GM10847 (cell line): ENCODE results near the gene RSL24D1.

Source experiments
- POLR2A ChIP-seq: IDR thresholded peaks from 2 replicates; pipeline ENCODE4 v1.6.1; 2011; ENCODE audit not compliant: insufficient read length; ENCODE audit errors: extremely low read depth

Gene RSL24D1

DNA sequence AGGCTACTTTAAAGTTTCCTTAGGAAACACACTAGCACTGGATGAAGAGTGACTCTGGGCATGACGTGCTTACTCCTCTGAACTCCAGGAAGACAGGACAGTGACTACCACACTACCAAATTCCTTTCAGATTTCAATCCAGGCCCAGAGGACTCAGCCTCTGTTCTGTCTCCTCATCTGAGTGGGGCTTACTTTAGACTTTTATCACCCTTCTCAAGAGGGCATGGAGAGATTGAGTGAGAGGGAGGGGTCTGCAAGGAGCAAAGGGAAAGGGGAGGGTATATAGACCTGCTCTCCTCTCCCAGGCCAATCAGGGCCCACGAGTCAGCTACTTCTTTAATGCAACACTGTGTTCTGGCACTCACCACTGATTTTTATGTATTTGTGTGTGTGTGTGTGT, 29.4 kb upstream of the RSL24D1 start:
- TF ChIP-seq POLR2A = no peak

DNA sequence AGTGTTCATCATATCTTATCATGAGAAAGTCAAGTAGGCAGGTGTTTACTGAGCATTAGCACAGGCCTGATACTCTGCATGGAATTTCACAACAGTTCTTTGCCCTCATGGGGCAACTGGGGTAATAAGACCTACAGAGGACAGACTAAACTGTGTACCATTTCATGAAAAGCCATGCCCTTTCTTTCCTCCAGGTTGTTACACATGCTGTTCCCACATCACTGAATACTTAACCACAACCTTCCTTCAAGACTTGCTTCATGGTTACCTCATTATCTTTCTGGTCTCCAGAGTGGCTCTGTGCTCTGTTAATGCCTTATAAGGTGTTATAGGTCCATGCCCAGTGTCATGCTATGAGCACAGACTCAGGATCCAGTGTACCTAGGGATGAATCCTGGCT, 28.2 kb upstream of the RSL24D1 start:
- TF ChIP-seq POLR2A = no peak

GRCh38 chr15:55222588-55222987, 25.8 kb upstream of the RSL24D1 start:
- TF ChIP-seq POLR2A = no peak

DNA sequence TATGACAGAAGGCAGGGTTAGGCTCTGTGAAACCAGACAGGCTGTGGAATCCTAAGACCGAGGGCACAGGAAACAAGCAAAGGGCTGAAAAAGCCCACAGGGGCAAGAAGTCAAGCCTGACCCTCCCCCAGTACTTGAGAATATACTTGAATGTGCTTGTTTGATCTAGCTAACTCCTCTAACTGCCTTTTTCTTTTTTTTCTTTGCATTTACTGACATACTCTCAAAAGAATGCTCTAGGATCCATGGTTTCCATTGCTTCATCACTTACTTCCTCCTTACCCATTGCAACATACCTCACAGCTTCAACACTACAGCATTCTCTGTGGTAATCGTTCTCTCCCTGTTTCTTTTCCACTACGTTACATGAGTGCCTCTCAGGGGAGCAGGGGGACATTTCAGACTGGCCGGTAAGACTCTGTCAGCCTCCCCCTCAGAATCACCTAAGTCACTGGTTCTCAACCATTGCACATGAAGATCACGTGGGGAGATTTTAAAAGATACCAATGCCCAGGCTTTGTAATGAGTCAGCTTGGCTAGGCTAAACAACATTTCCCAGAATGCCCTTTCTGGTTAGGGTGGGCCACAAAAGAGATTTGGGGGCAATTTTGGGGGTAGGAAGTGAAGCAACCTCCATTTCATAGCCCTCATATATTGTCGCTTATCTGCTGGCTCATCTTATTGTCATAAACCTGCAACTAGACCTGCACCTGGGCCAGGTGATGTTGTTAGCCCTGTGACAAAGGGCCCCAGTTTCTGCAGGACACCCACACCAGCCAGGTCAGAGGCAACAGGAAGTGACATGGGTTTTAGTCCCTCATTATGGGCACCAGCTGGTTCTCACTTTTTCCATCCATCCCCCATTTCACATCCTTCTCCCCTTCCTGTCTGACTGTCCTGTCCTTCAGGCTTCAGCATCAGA, 24.6 kb upstream of the RSL24D1 start:
- no peak for TF ChIP-seq POLR2A

- no peak for TF ChIP-seq POLR2A
Observed at GRCh38 chr15:55220606-55221005, 23.9 kb upstream of the RSL24D1 start.

DNA sequence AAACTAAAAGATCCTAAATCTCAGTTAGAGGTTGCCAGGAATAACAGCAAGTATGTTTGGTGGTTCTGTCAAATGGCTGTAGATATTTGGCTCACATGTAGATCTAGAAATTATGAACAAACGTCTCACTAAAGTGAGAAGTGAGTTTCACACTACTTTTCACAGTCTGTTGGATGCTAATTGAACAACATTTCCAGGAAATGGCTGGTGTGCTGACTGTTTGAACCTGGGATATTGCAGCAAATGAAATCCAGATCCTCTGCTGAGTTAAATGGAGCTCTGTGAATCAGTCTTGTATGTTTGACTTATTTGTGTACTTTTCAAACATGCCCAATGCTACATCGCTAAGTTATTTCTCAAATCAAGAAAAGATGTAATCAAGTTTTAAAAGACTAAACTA, 21.3 kb upstream of the RSL24D1 start:
- no peak for TF ChIP-seq POLR2A

DNA sequence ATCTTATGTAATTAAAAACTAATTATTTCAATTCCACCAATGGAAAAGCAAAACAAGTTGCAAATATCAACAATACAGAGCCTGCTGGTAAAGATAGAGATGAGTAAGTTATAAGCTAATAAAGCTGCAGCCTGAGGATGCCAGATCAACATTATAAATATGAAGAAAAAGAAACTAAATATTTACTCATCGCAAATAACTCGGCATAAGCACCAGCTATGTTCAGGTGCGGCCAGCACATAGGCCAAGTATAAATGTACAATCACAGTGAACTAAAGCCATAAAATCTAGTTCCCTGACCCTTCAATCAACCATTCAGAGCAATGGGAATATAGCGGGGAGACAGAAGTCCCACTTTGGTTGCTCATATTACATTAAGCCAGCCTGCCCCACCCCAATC, 7.7 kb upstream of the RSL24D1 start:
- TF ChIP-seq POLR2A = no peak

- TF ChIP-seq POLR2A = no peak
Observed at GRCh38 chr15:55202206-55202605, 5.5 kb upstream of the RSL24D1 start.

DNA sequence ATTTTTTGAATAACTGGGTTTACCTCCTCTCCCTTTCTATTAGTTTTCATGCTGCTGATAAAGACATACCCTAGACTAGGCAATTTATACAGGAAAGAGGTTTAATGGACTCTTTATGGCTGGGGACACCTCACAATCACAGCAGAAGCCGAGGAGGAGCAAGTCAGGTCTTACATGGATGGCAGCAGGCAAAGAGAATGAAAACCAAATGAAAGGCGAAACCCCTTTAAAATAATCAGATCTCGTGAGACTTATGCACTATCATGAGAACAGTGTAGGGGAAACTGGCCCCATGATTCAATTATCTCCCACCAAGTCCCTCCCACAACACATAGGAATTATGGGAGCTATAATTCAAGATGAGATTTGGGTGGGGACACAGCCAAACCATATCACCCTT, 2.0 kb upstream of the RSL24D1 start:
- no peak for TF ChIP-seq POLR2A

DNA sequence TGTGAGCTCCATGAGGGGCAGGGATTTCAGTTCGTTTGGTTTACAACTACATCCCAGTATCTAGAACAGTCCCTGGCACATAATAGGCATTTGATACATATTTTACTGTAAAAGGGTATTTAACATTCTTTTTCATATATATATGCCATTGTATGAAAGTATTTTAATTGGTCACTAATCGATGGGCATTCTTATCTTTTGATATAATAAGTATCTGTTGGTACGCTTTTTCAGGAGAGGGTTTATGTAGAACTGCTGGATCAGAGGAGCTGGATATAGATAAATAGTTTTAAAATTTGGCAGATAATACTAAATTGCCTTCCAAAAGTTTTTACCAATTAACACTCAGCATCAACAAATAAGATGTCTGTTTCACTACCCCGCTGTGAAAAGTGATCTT, 978 bp upstream of the RSL24D1 start:
- no peak for TF ChIP-seq POLR2A

- no peak for TF ChIP-seq POLR2A
Observed at GRCh38 chr15:55197362-55197705, 593 bp upstream of the RSL24D1 start.

GRCh38 chr15:55195996-55196395, 745 bp downstream of the RSL24D1 start:
- TF ChIP-seq POLR2A = no peak

DNA sequence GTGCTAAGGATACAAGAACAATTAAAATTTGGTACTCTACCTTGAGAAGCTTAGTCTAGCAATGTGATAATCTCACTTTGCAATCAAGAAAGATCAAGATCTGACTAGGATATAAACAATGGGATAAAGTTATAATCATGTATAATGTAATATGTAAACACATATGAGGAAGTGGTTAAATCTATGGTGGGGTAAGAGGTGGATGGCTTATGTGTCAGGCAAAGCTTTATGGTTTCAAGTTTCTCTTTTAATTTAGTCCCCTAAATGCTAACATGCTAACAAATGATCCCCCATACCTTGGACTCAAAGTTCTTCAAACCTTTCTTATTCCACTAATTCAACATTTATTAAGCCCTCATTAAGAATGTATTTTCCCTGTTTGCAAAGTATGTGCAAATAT, 2.5 kb downstream of the RSL24D1 start:
- no peak for TF ChIP-seq POLR2A

DNA sequence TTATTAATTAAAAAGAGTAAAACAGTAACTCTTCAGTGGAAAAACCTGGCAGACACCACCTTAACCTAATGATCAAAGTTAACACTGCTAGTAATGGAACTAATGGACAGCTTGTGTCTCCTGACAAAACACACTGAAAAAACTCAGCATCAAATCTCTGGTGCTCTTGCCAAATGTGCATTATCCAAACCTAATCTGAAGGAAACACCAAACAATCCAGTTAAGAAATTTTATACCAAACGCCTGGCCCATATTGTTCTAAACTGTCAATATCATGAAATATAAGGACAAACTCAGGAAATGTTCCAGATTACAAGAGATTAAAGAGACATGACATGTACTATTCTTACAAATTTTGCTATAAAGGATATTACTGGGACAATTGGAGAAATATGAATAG, 10.4 kb downstream of the RSL24D1 start:
- no peak for TF ChIP-seq POLR2A

DNA sequence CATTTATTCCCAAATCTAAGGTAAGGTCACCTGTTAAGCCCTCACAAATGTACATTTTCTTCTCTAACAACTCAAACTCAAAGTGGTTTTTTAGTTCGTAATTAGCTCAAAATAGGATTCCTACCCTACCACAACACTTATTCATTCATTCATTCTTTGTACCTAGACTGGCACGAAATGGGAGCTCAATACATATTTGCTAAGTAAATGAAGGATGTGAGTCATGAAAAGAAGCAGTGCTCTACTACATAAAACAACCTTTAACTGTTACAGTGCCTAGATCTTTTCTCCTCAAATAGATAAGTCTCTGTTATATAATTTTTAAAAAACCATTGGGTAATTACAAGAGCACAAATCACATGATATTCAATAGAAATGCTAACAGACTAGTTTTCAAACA, 13.1 kb downstream of the RSL24D1 start:
- no peak for TF ChIP-seq POLR2A

GRCh38 chr15:55179141-55179540, 17.6 kb downstream of the RSL24D1 start:
- TF ChIP-seq POLR2A = no peak

- no peak for TF ChIP-seq POLR2A
Observed at GRCh38 chr15:55170361-55170760, 26.4 kb downstream of the RSL24D1 start.
